ENCODE measurements around the gene TMEM30A.

The TMEM30A gene

DNA sequence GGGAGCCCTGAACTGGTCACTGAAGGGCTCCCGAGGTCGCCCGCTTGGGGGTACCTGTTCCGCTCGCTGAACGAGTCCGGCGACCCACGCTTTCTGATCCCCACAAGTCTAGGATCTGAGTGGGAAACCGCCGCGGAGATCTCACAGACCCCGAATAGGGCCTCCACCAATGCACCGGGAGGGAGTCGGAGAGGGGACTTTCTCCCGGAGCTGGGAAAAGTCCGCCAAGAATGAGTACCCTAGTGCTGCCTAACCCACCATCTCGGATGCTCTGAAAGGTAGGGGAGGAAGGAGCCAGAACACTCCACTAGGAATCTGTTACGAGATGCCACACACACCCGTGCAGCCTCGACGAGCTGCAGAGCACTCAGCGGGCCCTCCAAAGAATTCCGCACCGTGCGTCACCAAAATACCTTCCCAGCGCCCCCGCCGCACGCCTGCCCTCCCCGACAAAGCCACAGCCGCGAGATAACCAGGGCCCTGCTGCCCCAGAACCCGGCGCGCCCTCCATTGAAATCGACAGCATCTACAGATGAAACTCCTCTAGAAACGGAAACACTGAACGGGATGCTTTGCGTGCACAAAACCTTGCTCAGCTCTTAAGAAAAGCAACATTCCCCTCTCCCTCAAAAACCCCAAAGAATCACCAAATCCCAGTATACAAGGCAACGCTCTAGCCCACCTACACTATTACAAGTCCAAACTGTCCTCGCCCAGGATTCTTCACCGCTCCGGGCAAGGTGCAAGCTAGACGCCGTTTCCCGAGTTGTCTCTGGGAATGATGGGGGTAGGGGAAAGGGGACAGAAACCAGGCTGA, 79.4 kb downstream of the TMEM30A start:
- Histone ChIP-seq H3K4me3 (ENCODE audit: low read depth, low read length) (peak overlapping the region; percentile 71), H3K9me3 (ENCODE audit: control insufficient read depth, insufficient read depth, low read depth, low read length) (no peaks in the 10 kb centered on the region), H3K36me3 (ENCODE audit: control insufficient read depth in 2 of 2, insufficient read depth in 1 of 2, low read length in 2 of 2) (no peaks in the 10 kb centered on the region), H3K4me1 (ENCODE audit: control insufficient read depth, insufficient read depth, low read length) (peaks cover 7% of the 10 kb centered on the region), H3K27ac (ENCODE audit: extremely low read depth, low read depth, low read length) (no peak overlapping the region; the same call in 1 of the 2 replicates)
- TF ChIP-seq ZNF610 (tag by site-specific recombination; IDR thresholded peaks at IDR 0.05; ENCODE audit: borderline replicate concordance) (no peak), KLF16 (tag by site-specific recombination; IDR thresholded peaks at IDR 0.05) (peak; percentile 21; the same call in 1 of the 2 replicates), ZNF785 (tag by site-specific recombination; IDR thresholded peaks at IDR 0.05) (no peak), RBAK (tag by site-specific recombination; IDR thresholded peaks at IDR 0.05) (no peak), ZNF112 (tag by site-specific recombination; IDR thresholded peaks at IDR 0.05) (no peak), ZNF394 (tag by site-specific recombination; IDR thresholded peaks at IDR 0.05; ENCODE audit: borderline replicate concordance) (no peak), ZNF341 (tag by site-specific recombination; IDR thresholded peaks at IDR 0.05; ENCODE audit: low read depth) (no peak), ZNF548 (tag by site-specific recombination; IDR thresholded peaks at IDR 0.05) (no peak), ZNF416 (tag by site-specific recombination; IDR thresholded peaks at IDR 0.05) (no peak), ZBTB20 (tag by site-specific recombination; IDR thresholded peaks at IDR 0.05) (peak; percentile 50), TRIM28 (IDR thresholded peaks at IDR 0.05; ENCODE audit: borderline replicate concordance, low read length) (0 out of 2 replicates have a peak, but pooled peaks have one; percentile 54), ZNF670 (tag by site-specific recombination; IDR thresholded peaks at IDR 0.05; ENCODE audit: low read depth) (no peak), ZNF221 (tag by site-specific recombination; IDR thresholded peaks at IDR 0.05; ENCODE audit: borderline replicate concordance) (no peak), ZNF174 (tag by site-specific recombination; IDR thresholded peaks at IDR 0.05) (no peak), ZNF76 (tag by site-specific recombination; IDR thresholded peaks at IDR 0.05; ENCODE audit: borderline replicate concordance, low read depth) (peak; percentile 54), ZNF138 (tag by site-specific recombination; IDR thresholded peaks at IDR 0.05; ENCODE audit: borderline replicate concordance) (no peak), ZNF366 (tag by site-specific recombination; conservative IDR thresholded peaks at IDR 0.05) (no peak), ZNF600 (tag by site-specific recombination; IDR thresholded peaks at IDR 0.05) (peak; percentile 80), ZBTB1 (tag by site-specific recombination; IDR thresholded peaks at IDR 0.05) (no peak), ZNF335 (tag by site-specific recombination; conservative IDR thresholded peaks at IDR 0.05) (peak; percentile 83)
- TF ChIP-seq, protein P1, sequence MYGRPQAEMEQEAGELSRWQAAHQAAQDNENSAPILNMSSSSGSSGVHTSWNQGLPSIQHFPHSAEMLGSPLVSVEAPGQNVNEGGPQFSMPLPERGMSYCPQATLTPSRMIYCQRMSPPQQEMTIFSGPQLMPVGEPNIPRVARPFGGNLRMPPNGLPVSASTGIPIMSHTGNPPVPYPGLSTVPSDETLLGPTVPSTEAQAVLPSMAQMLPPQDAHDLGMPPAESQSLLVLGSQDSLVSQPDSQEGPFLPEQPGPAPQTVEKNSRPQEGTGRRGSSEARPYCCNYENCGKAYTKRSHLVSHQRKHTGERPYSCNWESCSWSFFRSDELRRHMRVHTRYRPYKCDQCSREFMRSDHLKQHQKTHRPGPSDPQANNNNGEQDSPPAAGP (tag by site-specific recombination; IDR thresholded peaks at IDR 0.05): peak; percentile 53; the same call in 1 of the 2 replicates
- TF ChIP-seq, protein P2, sequence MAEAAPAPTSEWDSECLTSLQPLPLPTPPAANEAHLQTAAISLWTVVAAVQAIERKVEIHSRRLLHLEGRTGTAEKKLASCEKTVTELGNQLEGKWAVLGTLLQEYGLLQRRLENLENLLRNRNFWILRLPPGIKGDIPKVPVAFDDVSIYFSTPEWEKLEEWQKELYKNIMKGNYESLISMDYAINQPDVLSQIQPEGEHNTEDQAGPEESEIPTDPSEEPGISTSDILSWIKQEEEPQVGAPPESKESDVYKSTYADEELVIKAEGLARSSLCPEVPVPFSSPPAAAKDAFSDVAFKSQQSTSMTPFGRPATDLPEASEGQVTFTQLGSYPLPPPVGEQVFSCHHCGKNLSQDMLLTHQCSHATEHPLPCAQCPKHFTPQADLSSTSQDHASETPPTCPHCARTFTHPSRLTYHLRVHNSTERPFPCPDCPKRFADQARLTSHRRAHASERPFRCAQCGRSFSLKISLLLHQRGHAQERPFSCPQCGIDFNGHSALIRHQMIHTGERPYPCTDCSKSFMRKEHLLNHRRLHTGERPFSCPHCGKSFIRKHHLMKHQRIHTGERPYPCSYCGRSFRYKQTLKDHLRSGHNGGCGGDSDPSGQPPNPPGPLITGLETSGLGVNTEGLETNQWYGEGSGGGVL (tag by site-specific recombination; IDR thresholded peaks at IDR 0.05): peak; percentile 50; the same call in 1 of the 2 replicates
- TF ChIP-seq, protein P3, sequence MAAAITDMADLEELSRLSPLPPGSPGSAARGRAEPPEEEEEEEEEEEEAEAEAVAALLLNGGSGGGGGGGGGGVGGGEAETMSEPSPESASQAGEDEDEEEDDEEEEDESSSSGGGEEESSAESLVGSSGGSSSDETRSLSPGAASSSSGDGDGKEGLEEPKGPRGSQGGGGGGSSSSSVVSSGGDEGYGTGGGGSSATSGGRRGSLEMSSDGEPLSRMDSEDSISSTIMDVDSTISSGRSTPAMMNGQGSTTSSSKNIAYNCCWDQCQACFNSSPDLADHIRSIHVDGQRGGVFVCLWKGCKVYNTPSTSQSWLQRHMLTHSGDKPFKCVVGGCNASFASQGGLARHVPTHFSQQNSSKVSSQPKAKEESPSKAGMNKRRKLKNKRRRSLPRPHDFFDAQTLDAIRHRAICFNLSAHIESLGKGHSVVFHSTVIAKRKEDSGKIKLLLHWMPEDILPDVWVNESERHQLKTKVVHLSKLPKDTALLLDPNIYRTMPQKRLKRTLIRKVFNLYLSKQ (tag by site-specific recombination; IDR thresholded peaks at IDR 0.05; ENCODE audit: borderline replicate concordance): no peak
- TF ChIP-seq, protein P4, sequence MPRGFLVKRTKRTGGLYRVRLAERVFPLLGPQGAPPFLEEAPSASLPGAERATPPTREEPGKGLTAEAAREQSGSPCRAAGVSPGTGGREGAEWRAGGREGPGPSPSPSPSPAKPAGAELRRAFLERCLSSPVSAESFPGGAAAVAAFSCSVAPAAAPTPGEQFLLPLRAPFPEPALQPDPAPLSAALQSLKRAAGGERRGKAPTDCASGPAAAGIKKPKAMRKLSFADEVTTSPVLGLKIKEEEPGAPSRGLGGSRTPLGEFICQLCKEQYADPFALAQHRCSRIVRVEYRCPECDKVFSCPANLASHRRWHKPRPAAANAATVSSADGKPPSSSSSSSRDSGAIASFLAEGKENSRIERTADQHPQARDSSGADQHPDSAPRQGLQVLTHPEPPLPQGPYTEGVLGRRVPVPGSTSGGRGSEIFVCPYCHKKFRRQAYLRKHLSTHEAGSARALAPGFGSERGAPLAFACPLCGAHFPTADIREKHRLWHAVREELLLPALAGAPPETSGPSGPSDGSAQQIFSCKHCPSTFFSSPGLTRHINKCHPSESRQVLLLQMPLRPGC (tag by site-specific recombination; IDR thresholded peaks at IDR 0.05): 0 out of 2 replicates have a peak, but pooled peaks have one; percentile 49
- TF ChIP-seq, protein P5, sequence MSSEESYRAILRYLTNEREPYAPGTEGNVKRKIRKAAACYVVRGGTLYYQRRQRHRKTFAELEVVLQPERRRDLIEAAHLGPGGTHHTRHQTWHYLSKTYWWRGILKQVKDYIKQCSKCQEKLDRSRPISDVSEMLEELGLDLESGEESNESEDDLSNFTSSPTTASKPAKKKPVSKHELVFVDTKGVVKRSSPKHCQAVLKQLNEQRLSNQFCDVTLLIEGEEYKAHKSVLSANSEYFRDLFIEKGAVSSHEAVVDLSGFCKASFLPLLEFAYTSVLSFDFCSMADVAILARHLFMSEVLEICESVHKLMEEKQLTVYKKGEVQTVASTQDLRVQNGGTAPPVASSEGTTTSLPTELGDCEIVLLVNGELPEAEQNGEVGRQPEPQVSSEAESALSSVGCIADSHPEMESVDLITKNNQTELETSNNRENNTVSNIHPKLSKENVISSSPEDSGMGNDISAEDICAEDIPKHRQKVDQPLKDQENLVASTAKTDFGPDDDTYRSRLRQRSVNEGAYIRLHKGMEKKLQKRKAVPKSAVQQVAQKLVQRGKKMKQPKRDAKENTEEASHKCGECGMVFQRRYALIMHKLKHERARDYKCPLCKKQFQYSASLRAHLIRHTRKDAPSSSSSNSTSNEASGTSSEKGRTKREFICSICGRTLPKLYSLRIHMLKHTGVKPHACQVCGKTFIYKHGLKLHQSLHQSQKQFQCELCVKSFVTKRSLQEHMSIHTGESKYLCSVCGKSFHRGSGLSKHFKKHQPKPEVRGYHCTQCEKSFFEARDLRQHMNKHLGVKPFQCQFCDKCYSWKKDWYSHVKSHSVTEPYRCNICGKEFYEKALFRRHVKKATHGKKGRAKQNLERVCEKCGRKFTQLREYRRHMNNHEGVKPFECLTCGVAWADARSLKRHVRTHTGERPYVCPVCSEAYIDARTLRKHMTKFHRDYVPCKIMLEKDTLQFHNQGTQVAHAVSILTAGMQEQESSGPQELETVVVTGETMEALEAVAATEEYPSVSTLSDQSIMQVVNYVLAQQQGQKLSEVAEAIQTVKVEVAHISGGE (tag by site-specific recombination; conservative IDR thresholded peaks at IDR 0.05; ENCODE audit: low read depth): peak; percentile 54
- TF ChIP-seq, protein P6, sequence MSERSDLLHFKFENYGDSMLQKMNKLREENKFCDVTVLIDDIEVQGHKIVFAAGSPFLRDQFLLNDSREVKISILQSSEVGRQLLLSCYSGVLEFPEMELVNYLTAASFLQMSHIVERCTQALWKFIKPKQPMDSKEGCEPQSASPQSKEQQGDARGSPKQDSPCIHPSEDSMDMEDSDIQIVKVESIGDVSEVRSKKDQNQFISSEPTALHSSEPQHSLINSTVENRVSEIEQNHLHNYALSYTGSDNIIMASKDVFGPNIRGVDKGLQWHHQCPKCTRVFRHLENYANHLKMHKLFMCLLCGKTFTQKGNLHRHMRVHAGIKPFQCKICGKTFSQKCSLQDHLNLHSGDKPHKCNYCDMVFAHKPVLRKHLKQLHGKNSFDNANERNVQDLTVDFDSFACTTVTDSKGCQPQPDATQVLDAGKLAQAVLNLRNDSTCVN (tag by site-specific recombination; optimal IDR thresholded peaks at IDR 0.05): no peak
- CTCF ChIA-PET: interaction anchor here (0.7 to 2.6 kb wide), 32 partner anchors 14 to 1525 kb away, joined by 3 to 14 read pairs (median 4); no protein-coding TSS in a partner anchor
- POLR2A ChIA-PET: interaction anchor here (1.1 to 2.6 kb wide), 7 partner anchors 12 to 1683 kb away, joined by 3 to 12 read pairs (median 3); partner anchors contain the start of genes COX7A2 and TMEM30A

Measured in HEK293 (cell line).